PC-3 (cell line): Measurements from ENCODE around the gene GLRA3.

ENCODE experiments used
- CTCF ChIP-seq: fragments of 300-600 bp; sonication (generic); conservative IDR thresholded peaks from 2 replicates; pipeline ENCODE4 v1.5.1; 2017; ENCODE audit warnings: antibody characterized with exemption, low read depth, mild to moderate bottlenecking, low read length
- EZH2 ChIP-seq: fragments of 300-600 bp; sonication (generic); IDR thresholded peaks from one replicate; pipeline ENCODE4 v1.6.1; 2017; ENCODE audit warnings: antibody characterized with exemption, mild to moderate bottlenecking, low read length; ENCODE audit not compliant: unreplicated experiment
- EZH2phosphoT487 ChIP-seq: fragments of 300-600 bp; sonication (generic); IDR thresholded peaks from 2 replicates; pipeline ENCODE4 v1.6.1; 2018; ENCODE audit warnings: mild to moderate bottlenecking, antibody characterized with exemption, low read length, borderline replicate concordance

- TF ChIP-seq CTCF (no peak), EZH2 (no peak), EZH2phosphoT487 (no peak)
These were observed 67.6 kb downstream of the GLRA3 start for GRCh38 chr4:174761451-174761850.
